GM19395 (cell line): Measurements from ENCODE around the gene DMP1.

Source experiments
- ATAC-seq: cut with Tn5 transposase; IDR thresholded peaks from one replicate; pipeline ENCODE4 v1.9.1; 2021; ENCODE audit warnings: mild to moderate bottlenecking, moderate library complexity; ENCODE audit not compliant: unreplicated experiment

DMP1 gene, protein sequence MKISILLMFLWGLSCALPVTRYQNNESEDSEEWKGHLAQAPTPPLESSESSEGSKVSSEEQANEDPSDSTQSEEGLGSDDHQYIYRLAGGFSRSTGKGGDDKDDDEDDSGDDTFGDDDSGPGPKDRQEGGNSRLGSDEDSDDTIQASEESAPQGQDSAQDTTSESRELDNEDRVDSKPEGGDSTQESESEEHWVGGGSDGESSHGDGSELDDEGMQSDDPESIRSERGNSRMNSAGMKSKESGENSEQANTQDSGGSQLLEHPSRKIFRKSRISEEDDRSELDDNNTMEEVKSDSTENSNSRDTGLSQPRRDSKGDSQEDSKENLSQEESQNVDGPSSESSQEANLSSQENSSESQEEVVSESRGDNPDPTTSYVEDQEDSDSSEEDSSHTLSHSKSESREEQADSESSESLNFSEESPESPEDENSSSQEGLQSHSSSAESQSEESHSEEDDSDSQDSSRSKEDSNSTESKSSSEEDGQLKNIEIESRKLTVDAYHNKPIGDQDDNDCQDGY

DNA sequence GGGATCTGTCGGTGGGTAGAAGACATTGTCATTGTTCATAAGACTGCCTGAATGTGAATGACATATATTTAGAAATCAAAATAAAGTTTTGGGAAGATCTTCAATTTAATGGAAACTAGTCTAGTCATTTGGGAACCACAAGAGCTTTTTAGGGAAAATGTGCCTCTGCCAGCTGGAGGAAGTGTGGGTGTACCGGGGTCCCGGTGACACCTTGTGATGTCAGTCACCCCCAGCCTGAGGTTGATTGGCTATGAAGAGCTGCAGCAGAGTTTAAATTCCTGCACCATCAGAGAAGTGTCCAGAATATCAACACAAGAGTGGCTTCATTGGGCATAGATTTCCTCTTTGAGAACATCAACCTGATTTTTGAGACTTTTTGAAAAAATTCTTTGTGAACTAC is at the start of gene DMP1:
Gene DMP1 (plus strand): TSS at position 301 of the 400 bp plus-strand sequence. CDS start 6,213 bp downstream, outside the sequence.
- no peak for ATAC-seq

DNA sequence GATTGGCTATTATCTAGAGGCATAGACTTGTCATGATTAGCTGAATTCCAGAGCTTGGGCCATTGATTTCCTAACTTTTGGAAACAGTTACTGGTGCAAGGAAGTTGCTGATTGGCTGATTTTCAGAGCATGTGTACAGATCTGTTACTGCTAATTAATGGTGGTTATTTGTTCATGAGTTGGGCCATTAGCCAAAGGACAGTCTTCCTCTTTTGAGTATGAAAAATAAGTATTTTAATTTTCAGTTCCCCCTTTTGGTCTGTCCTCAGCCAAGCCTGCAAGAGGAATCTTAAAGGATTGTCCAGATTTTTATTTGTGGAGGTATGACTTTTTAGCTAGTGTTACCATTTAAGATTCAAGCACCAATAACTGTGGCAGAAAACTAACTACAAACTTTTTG is 48.7 kb upstream of the DMP1 start:
- ATAC-seq = no peak

DNA sequence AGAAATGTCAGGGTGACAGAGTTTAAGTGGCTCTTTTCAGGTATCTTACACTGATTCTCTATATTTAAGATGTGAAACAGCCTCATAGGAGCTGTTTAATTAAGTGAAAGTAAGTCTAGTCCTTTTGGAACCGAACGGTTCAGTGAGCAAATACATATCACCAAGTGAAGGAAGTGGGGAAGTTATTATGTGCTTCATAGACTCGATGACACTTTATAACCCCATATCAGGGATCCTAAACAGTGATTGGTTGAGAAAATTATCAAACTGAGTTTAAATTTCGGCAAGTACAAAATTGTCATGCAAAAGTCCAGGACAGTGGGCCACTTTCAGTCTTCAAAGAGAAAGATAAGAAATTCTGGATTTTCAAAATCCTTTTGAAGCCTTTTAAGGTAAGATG is 41.9 kb upstream of the DMP1 start, which contains the start of gene DSPP:
Gene DSPP (plus strand): TSS at position 301 of the 400 bp plus-strand sequence. CDS start 2,380 bp downstream, outside the sequence.
- ATAC-seq = no peak

DNA sequence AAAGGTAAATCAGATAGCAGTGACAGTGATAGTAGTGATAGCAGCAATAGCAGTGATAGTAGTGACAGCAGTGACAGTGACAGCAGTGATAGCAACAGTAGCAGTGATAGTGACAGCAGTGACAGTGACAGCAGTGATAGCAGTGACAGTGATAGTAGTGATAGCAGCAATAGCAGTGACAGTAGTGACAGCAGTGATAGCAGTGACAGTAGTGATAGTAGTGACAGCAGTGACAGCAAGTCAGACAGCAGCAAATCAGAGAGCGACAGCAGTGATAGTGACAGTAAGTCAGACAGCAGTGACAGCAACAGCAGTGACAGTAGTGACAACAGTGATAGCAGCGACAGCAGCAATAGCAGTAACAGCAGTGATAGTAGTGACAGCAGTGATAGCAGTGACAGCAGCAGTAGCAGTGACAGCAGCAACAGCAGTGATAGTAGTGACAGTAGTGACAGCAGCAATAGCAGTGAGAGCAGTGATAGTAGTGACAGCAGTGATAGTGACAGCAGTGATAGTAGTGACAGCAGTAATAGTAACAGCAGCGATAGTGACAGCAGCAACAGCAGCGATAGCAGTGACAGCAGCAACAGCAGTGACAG is 35.7 kb upstream of the DMP1 start:
- no peak for ATAC-seq

DNA sequence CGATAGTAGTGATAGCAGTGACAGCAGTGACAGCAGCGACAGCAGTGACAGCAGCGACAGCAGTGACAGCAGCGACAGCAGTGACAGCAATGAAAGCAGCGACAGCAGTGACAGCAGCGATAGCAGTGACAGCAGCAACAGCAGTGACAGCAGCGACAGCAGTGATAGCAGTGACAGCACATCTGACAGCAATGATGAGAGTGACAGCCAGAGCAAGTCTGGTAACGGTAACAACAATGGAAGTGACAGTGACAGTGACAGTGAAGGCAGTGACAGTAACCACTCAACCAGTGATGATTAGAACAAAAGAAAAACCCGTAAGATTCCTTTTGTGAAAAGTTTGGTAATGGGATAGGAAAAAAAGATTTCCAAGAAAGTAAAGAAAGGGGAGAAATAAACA is 33.8 kb upstream of the DMP1 start:
- ATAC-seq = no peak

DNA sequence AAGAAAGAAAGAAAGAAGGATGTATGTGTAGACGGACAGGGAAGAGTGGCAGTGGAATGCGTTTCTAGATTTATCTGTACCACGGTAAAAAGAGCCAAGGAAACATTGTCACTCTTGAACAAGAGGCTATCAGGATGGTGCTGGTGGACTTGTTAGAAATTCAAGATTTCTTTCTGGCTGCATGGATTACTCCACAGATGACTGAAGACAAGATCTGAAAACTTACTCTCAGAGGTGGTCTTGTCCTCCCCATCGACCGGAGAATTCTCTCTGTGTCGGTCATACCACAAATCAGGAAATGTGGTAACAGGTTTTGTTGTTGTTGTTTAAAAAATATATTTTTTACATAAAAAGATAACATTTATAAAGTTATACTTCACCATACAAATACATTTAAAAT is 30.0 kb upstream of the DMP1 start:
- no peak for ATAC-seq

DNA sequence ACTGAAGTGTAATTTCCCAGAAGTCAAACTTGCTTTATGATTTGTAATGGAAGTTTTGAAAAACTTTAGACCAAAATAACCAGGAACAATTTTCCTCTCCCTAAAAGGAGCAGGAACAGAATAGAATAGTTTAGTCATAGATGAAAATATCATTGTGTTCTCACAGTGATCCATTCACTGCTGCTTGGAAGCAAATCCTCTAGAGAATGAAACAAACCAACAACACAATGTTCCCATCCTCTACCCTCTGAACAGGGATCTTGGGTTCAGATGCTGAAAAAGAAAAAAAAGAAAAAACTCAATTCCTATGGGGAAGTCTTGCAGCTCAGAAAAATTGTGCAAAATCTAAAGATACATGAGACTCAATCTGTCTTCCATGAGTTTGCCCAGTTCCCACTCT is 29.6 kb upstream of the DMP1 start:
- ATAC-seq = no peak

DNA sequence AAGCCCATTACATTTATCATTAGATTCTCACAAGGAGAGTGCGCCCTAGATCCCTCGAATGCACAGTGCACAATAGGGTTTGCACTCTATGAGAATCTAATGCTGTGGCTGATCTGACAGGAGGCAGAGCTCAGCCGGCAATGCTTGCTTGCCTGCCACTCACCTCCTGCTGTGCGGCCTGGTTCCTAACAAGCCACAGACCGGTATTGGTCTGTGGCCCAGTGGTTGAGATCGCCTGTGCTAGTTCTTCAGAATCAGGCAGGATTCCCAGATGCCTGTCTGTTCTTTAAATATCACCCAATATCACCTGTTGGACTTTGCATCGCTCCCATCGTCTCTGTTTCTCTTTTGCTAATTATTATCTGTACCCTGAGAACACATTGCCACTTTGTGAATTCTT is 27.8 kb upstream of the DMP1 start:
- ATAC-seq = no peak

DNA sequence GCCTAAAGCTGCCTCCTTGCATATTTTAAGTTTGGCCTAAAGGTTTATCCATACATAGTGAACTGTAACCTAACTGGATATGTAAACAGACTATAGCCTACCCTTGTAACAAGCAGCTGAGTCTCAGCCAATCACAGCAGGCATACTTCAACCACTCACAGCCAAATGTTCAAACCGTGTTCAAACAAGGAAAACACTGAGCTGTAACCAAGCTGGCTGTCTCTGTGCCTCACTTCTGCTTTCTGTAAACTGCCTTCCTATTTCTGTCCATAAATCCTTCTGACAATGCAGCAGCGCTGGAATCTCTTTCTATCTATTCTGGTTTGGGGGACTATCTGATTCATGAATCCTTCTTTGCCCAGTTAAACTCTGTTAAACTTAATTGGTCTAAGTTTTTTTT is 25.4 kb upstream of the DMP1 start:
- no peak for ATAC-seq

DNA sequence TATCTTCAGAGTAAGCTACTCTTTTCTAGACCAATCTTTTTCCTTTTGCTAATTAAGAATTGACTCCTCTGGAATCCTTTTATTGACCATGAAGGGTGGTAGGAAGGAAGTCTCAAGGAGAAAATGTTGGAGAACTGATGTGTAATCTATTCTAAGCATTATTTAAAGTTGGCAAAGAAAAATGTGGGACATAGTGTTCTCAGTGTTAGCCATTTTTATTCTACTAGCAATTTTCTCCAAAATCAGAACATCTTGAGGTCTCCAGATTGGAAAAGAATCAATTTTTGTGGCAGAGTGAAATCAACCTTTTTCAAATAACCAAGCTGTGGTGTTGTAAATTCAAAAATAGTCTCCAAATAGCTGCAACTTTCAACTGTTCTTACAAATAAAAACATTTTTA is 18.4 kb upstream of the DMP1 start:
- ATAC-seq = no peak

DNA sequence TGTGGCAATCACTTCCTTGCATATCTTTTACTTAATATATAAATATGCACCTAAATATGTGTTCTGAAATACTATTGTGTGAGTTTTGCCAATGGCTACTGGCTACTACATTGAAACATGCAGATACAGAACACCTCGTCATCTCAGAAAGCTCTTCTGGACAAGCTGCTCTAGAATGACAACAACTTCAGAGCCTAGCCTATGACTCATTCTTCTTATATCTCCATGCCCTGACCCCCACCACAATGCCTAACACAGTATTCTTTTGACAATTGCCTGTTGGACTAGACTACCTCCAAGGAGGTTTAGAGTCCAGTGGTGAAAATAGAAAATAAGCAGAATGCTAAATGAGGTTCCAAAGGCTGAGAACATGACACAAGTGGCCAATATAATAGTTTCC is 17.6 kb upstream of the DMP1 start:
- no peak for ATAC-seq

DNA sequence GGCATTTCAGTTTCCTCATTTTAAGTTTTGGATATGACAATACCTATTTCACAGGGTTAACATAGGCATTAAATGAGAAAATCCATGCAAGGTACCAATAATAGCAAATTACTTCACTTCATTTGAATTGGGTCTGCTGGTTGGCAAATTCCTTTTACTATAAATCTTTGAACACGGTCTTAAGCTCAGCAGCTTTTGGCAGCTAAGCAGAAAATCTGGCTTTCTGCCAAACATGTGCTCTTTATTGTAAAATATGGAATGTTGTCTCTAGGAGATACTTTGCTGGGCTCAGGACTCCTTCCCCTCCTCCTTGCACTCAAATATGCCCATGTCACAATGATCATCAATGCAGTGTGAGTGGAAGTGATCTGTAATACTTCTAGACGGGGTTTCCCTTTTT is 16.8 kb upstream of the DMP1 start:
- no peak for ATAC-seq

DNA sequence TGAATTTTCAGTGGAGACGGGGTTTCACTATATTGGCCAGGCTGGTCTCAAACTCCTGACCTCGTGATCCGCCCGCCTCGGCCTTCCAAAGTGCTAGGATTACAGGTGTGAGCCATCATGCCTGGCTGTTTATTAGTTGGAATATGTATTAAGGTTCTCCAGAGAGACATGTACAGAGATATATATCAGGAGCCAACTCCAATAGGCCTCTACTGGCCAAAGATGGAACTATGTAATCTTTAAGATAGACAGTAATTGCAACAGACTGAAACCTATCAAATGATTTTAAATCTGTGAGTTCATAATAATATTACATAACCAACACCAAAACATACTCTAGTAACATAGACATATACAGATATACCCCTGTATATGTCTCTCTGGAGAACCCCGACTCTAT is 5.8 kb upstream of the DMP1 start:
- no peak for ATAC-seq

DNA sequence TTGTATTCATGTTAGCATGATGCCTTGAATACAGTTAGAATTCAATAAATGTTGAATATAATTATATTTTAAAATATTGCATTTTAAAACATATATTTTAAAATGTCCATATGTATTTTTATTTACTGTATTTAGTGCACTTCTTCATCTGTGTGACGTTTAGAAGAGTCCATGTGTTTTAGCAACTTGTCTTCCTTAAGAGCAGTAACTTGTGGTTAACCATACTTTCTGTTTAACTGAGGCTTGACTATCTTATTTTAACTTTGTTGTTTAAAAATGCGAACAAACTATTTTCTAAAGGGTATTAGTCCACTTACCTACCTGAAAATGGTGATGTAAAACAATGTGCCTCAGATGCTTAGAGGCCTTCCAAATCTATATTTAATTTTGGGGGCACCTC is 858 bp downstream of the DMP1 start:
- ATAC-seq = no peak

DNA sequence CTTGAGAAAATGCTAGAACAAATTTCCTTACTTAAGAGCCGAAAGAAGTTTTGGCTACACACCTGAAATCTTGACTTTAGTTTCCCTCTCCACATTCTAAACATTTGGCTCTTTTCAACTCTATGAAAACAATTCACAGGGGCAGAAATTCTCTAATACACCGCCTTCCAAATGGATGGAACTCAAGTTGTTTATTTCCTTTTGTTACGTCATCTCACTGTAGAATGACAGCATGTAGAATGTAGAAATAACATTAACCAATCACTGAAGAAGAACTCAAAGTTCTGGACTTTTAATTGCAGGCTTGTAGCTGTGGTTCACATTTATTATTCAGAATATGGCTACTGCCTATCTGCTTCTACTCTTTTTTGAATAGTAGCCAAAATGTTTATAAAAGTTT is 1.9 kb downstream of the DMP1 start:
- ATAC-seq = no peak

DNA sequence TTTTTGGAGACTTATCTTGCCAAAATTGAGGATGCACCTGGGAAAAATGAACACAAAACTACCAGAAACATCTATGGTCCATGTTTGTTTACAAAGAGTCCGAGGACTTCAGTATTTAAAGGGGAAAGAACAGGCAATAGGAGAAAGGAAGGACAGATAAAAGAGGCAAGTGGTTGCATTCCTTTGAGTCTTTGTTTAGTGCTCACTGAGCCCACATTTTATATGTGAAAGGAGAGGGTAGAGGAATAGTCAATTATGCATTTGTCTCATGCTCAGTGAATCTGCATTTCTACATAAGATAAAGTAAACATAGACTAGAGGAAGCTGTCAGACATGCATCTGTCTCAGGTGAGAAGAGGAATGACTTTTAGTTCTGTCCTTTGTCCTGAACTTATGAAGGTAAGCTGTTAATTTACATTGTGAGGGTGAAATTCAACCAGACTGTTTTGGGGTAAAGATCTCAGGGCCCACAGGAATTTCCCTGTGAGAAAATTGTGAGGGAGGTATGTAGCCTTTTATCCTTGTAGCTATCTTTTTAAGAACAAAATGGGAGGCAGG is 4.5 kb downstream of the DMP1 start:
- ATAC-seq = no peak

DNA sequence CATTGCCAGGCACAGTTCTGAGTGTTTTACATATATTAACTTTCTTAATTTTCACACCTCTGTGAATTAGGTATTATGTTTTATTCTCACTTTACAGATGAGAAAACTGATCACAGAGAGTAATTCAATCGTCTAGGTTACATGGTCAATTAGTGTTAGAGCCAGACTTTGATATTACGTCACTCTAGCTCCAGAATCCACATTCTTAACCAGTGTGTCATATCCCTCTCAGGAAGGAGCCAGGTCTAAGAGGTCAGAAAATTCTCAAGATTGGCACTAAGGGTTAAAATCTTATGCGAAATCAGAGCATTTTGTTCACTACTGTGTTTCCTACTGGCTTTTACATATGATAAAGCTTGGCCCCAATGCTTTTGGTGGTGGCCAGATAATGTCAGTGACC is 7.4 kb downstream of the DMP1 start:
- ATAC-seq = no peak

DNA sequence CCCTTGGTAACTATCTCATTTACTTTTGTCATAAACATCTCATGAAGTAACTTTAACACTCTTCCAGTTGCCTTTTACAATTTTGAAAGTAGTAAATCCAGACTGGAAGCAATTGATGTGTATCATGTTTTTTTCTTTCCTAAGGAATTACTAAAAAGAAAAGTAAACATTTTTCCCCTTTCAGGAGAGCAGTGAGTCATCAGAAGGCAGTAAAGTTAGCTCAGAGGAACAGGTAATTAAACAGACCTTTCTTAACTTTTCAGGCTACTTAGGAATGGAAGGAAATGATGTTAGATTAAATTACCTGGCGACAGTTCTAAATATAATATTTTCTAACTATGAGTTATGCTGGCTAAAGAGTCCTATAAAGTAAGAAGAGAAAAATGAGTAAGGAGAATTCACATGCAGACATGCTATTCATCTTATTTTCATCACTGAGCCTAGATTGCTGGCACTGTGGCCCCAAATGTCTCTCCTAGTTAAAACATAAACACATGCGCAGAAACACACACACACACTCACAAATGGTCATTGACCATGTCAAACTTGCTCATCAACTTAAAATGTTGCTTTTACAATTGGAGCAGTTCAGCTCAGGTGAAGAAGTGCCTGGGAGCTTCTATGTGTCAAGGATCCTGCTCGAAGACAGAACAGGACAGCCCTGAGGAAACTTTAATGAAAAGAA is 9.3 kb downstream of the DMP1 start:
- no peak for ATAC-seq

DNA sequence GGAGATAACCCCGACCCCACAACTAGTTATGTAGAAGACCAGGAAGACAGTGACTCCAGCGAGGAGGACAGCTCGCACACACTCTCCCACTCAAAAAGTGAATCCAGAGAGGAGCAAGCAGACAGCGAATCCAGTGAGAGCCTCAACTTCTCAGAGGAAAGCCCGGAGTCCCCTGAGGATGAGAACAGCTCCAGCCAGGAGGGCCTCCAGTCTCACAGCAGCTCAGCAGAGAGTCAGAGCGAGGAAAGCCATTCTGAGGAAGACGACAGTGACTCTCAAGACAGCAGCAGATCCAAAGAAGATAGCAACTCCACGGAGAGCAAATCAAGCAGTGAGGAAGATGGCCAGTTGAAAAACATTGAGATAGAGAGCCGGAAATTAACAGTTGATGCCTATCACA is 12.8 kb downstream of the DMP1 start:
- no peak for ATAC-seq

DNA sequence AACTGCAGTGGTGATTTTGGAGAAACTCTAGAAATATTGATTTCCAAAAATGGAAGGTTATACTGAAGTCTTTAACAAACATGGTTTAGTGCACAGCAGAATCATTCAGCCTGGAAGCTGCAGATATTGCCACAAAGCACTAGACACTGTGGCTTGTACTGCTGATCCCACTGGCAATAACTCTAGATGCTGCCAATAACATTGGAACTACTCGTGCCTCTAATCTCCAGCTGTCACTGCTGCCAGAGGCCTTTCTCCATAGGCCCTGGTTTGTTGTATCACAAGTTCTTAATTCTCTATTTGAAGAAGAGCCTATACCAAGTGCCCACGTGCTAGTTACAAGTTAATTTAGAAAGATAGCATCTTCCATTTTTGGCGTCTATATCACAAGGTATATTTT is 19.3 kb downstream of the DMP1 start:
- no peak for ATAC-seq

DNA sequence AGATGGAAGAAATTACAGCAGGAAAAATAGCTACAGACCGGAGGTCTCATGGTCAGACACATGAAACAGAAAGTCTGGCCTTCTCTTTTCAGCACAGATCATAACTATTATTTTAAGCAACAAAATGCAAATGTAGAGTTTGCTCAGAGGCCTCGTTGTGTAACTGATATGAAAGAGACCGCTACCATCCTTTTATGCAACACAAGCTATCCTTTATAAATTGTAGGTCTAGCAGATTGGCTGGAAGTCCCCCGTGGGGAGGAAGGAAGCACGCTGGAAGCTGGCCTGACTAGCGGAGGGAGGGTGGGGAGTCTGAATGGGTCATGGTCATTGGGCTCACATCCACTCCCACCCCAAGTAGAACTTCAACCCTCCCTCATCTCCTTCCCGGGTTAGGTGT is 27.7 kb downstream of the DMP1 start:
- ATAC-seq = no peak
